H9 (cell line): ENCODE measurements around the gene HCCS. TPM values are rescaled to one million over a fixed set of nuclear protein-coding genes. Genes with fewer than 3 reads are reported as not detected.

ENCODE experiments used
- DNase-seq: peaks from one replicate; pipeline ENCODE4 v3.0.0-alpha.2; 2017
- H2AFZ ChIP-seq: one replicate; pipeline ENCODE4 v1.6.1; 2013; ENCODE audit warnings: mild to moderate bottlenecking, low read length, control low read depth, moderate library complexity
- H2AK5ac ChIP-seq: 2 replicates; pipeline ENCODE4 v1.6.1; 2013; ENCODE audit warnings: low read length, control low read depth, mixed read lengths; ENCODE audit not compliant: insufficient read length
- H2BK120ac ChIP-seq: one replicate; pipeline ENCODE4 v1.6.1; 2013; ENCODE audit warnings: low read depth, mild to moderate bottlenecking, low read length, control low read depth, inconsistent platforms; ENCODE audit not compliant: poor library complexity, severe bottlenecking
- H2BK12ac ChIP-seq: 2 replicates; pipeline ENCODE4 v1.6.1; 2013; ENCODE audit warnings: low read length, control low read depth, mixed read lengths, low read depth; ENCODE audit not compliant: insufficient read length
- H2BK15ac ChIP-seq: 2 replicates; pipeline ENCODE4 v1.6.1; 2013; ENCODE audit warnings: low read depth, low read length, control low read depth
- H2BK20ac ChIP-seq: one replicate; pipeline ENCODE4 v1.6.1; 2013; ENCODE audit warnings: low read depth, mild to moderate bottlenecking, low read length, control low read depth, inconsistent platforms; ENCODE audit not compliant: poor library complexity, severe bottlenecking
- H2BK5ac ChIP-seq: 2 replicates; pipeline ENCODE4 v1.6.1; 2013; ENCODE audit warnings: low read length, control low read depth, mixed read lengths; ENCODE audit not compliant: insufficient read length
- H3K14ac ChIP-seq: 2 replicates; pipeline ENCODE4 v1.6.1; 2013; ENCODE audit warnings: low read length, control low read depth; ENCODE audit not compliant: insufficient read depth
- H3K18ac ChIP-seq: 2 replicates; pipeline ENCODE4 v1.6.1; 2013; ENCODE audit warnings: low read depth, mild to moderate bottlenecking, mixed read lengths, low read length, control low read depth; ENCODE audit not compliant: insufficient read length
- H3K23ac ChIP-seq: 2 replicates; pipeline ENCODE4 v1.6.1; 2013; ENCODE audit warnings: low read length, control low read depth, mixed read lengths, low read depth; ENCODE audit not compliant: insufficient read length
- H3K23me2 ChIP-seq: 2 replicates; pipeline ENCODE4 v1.6.1; 2013; ENCODE audit warnings: low read depth, mild to moderate bottlenecking, mixed read lengths, low read length, control low read depth; ENCODE audit not compliant: insufficient read length, poor library complexity, severe bottlenecking
- H3K27ac ChIP-seq: 2 replicates; pipeline ENCODE4 v1.5.1; 2013; ENCODE audit warnings: low read length, control low read depth, mixed read lengths, low read depth; ENCODE audit not compliant: insufficient read length
- H3K27me3 ChIP-seq: 2 replicates; pipeline ENCODE4 v1.6.1; 2013; ENCODE audit warnings: low read length, control low read depth, inconsistent platforms; ENCODE audit not compliant: insufficient read depth
- H3K4ac ChIP-seq: 2 replicates; pipeline ENCODE4 v1.6.1; 2013; ENCODE audit warnings: low read depth, mild to moderate bottlenecking, control low read depth, inconsistent platforms, low read length, moderate library complexity
- H3K4me1 ChIP-seq: 2 replicates; pipeline ENCODE4 v1.6.1; 2013; ENCODE audit warnings: low read length, control low read depth, inconsistent platforms; ENCODE audit not compliant: insufficient read depth
- H3K4me2 ChIP-seq: 2 replicates; pipeline ENCODE4 v1.6.1; 2013; ENCODE audit warnings: low read length, control low read depth, mixed read lengths; ENCODE audit not compliant: insufficient read length, insufficient read depth
- H3K56ac ChIP-seq: 2 replicates; pipeline ENCODE4 v1.6.1; 2013; ENCODE audit warnings: low read depth, mild to moderate bottlenecking, mixed read lengths, low read length, control low read depth; ENCODE audit not compliant: insufficient read length
- H3K79me1 ChIP-seq: 2 replicates; pipeline ENCODE4 v1.6.1; 2013; ENCODE audit warnings: low read depth, mild to moderate bottlenecking, moderate library complexity, low read length, control low read depth, inconsistent platforms; ENCODE audit not compliant: insufficient read depth, poor library complexity, severe bottlenecking
- H3K79me2 ChIP-seq: 2 replicates; pipeline ENCODE4 v1.6.1; 2013; ENCODE audit warnings: low read length, control low read depth, inconsistent platforms; ENCODE audit not compliant: insufficient read depth
- H3K9ac ChIP-seq: 2 replicates; pipeline ENCODE4 v1.6.1; 2013; ENCODE audit warnings: low read length, control low read depth, mixed read lengths; ENCODE audit not compliant: insufficient read length; ENCODE audit errors: extremely low read depth
- H3K9me3 ChIP-seq: one replicate; pipeline ENCODE4 v1.6.1; 2013; ENCODE audit warnings: low read depth, low read length, inconsistent platforms; ENCODE audit not compliant: control insufficient read depth
- H3T11ph ChIP-seq: one replicate; pipeline ENCODE4 v1.6.1; 2013; ENCODE audit warnings: mild to moderate bottlenecking, low read length, control low read depth, inconsistent platforms
- H4K20me1 ChIP-seq: one replicate; pipeline ENCODE4 v1.6.1; 2013; ENCODE audit not compliant: control insufficient read depth, insufficient read length, insufficient read depth
- H4K5ac ChIP-seq: 2 replicates; pipeline ENCODE4 v1.6.1; 2013; ENCODE audit warnings: low read depth, mild to moderate bottlenecking, mixed read lengths, low read length, control low read depth; ENCODE audit not compliant: insufficient read length
- H4K8ac ChIP-seq: replicated peaks from 2 replicates; pipeline ENCODE4 v1.6.1; 2013; ENCODE audit warnings: low read length, control low read depth, mixed read lengths, low read depth; ENCODE audit not compliant: insufficient read length
- H4K91ac ChIP-seq: 2 replicates; pipeline ENCODE4 v1.6.1; 2013; ENCODE audit warnings: low read depth, mild to moderate bottlenecking, moderate library complexity, mixed read lengths, low read length, control low read depth; ENCODE audit not compliant: insufficient read length
- H3K27ac Mint-ChIP-seq, 3 experiments: 2 replicates in 2 of 3; 3 replicates in 1 of 3; pipeline ENCODE4 v1.8.0; 2020 to 2021; ENCODE audit warnings: mixed read lengths in 3 of 3, mild to moderate bottlenecking in 1 of 3, moderate library complexity in 1 of 3
- H3K27me3 Mint-ChIP-seq: 2 replicates; pipeline ENCODE4 v1.8.0; 2021; ENCODE audit warnings: low read depth, mild to moderate bottlenecking, moderate library complexity, mixed read lengths
- H3K36me3 Mint-ChIP-seq, 3 experiments: 2 replicates in 2 of 3; 3 replicates in 1 of 3; pipeline ENCODE4 v1.8.0; 2020 to 2021; ENCODE audit warnings: low read depth in 3 of 3, mixed read lengths in 3 of 3; ENCODE audit not compliant: insufficient read depth in 1 of 3
- H3K4me1 Mint-ChIP-seq, 2 experiments: 2 replicates each; pipeline ENCODE4 v1.8.0; 2020; ENCODE audit warnings: mixed read lengths in 2 of 2
- H3K4me3 Mint-ChIP-seq, 2 experiments: 2 replicates in 1 of 2; 3 replicates in 1 of 2; pipeline ENCODE4 v1.8.0; 2020 to 2021; ENCODE audit warnings: mild to moderate bottlenecking in 2 of 2, mixed read lengths in 2 of 2, moderate library complexity in 1 of 2
- H3K9me3 Mint-ChIP-seq, 2 experiments: 2 replicates in 1 of 2; 3 replicates in 1 of 2; pipeline ENCODE4 v1.8.0; 2020; ENCODE audit warnings: mild to moderate bottlenecking in 2 of 2, mixed read lengths in 2 of 2, moderate library complexity in 1 of 2
- WGBS: extraction: QIAGEN DNeasy Blood & Tissue Kit; methylation state at CpG from one replicate; pipeline ENCODE4 v1.1.7; 2013; ENCODE audit warnings: missing lambda C conversion rate, low lambda C conversion rate, mixed read lengths; ENCODE audit not compliant: insufficient read length; ENCODE audit errors: extremely low coverage; 5-methylcytosine and 5-hydroxymethylcytosine counted together
- total RNA-seq: library from RNA; stranded (reverse); gene quantifications from 2 replicates; pipeline ENCODE4 v1.2.1, GENCODE V29; 2021
- TF ChIP-seq, protein P1 (sequence below): fragments of 200-600 bp; sonication (generic); conservative IDR thresholded peaks from 3 replicates; pipeline ENCODE4 v1.8.0; 2021; ENCODE audit warnings: antibody characterized with exemption, mild to moderate bottlenecking

Gene HCCS
- total RNA-seq, 1 experiment from 2014 or later, result 39.2 TPM

DNA sequence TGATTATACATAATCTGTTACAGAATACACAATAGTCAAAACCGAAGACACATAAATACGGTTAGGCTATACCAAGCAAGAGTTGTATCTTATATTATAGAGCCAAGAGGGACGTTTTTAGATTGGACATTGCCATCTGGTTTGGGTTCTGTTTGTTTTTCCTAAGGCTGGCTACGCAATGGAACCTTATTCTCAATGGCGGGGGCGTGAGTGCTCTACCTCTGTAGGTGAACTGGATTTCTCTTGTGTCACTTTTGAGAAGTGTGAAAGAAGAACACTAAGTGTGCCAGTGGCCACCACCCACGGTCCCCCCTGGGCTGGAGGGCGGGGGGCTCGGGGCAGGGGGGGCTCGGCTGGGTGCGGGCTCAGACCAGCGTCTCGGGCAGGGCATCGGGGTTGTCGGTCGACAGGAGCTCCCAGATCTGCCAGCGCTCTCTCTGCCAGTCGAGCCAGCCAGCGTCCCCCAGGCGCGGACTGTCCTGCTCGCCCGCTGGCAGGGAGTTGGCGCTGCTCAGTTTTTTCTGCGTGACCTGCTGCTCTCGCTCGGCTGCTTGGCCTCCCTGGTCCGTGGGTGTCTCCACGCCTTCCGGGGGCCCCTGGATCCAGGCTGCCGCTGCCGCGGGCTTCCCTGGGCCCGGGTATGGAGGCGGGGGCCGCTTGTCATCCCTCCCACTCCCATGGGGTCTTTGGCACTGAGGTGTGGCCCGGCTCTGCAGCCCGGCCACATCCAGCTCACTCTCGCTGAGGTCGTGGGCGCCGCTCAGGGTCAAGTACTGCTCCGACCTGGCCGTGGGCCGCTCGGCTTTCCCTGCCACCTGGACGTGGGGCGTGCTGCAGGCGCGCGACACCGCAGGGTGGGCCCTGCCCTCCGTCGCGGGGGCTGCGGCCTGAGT is 27.6 kb downstream of the HCCS start:
- Histone ChIP-seq H3K27me3 (no peaks in the 10 kb centered on the region), H3K56ac (no peak overlapping the region), H3K9me3 (no peaks in the 10 kb centered on the region), H2BK15ac (no peak overlapping the region), H4K91ac (no peak overlapping the region), H4K8ac (no peak overlapping the region), H4K5ac (no peak overlapping the region), H3K18ac (no peak overlapping the region), H3K4ac (no peak overlapping the region), H2BK120ac (no peak overlapping the region), H3K9ac (no peak overlapping the region), H3K79me1 (no peaks in the 10 kb centered on the region), H3K14ac (no peak overlapping the region), H3K79me2 (no peaks in the 10 kb centered on the region), H3K23me2 (no peaks in the 10 kb centered on the region), H2AK5ac (no peak overlapping the region), H3K4me1 (no peaks in the 10 kb centered on the region), H2AFZ (no peak overlapping the region), H2BK5ac (no peak overlapping the region), H2BK20ac (no peak overlapping the region), H3K23ac (no peak overlapping the region), H3T11ph (no peak overlapping the region), H2BK12ac (no peak overlapping the region), H3K27ac (no peak overlapping the region), H3K4me2 (no peak overlapping the region), H4K20me1 (no peaks in the 10 kb centered on the region)
- no peaks in the 10 kb centered on the region for H3K27me3 Mint-ChIP-seq
- DNase-seq, result no peak
- peaks cover 45 to 55% of the 10 kb centered on the region in 2 experiments for H3K9me3 Mint-ChIP-seq
- no peak overlapping the region for H3K4me3 Mint-ChIP-seq
- no CpG with 5 or more reads among the region's 56 CpGs for WGBS
- TF ChIP-seq, protein P1, sequence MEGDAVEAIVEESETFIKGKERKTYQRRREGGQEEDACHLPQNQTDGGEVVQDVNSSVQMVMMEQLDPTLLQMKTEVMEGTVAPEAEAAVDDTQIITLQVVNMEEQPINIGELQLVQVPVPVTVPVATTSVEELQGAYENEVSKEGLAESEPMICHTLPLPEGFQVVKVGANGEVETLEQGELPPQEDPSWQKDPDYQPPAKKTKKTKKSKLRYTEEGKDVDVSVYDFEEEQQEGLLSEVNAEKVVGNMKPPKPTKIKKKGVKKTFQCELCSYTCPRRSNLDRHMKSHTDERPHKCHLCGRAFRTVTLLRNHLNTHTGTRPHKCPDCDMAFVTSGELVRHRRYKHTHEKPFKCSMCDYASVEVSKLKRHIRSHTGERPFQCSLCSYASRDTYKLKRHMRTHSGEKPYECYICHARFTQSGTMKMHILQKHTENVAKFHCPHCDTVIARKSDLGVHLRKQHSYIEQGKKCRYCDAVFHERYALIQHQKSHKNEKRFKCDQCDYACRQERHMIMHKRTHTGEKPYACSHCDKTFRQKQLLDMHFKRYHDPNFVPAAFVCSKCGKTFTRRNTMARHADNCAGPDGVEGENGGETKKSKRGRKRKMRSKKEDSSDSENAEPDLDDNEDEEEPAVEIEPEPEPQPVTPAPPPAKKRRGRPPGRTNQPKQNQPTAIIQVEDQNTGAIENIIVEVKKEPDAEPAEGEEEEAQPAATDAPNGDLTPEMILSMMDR, result no peak
- no peak overlapping the region for H3K27ac Mint-ChIP-seq
- H3K36me3 Mint-ChIP-seq, result no peaks in the 10 kb centered on the region; a peak in 2 of 7 replicates
- no peaks in the 10 kb centered on the region for H3K4me1 Mint-ChIP-seq
